Ascending aorta (tissue), 2 donors: ENCODE results near the gene OXLD1. TPM values are rescaled to one million over a fixed set of nuclear protein-coding genes. Genes with fewer than 3 reads are reported as not detected.

ENCODE experiments used
- DNase-seq, 2 donors: peaks; one replicate each; pipeline ENCODE4 v3.0.0-alpha.2; 2019; ENCODE audit warnings: low spot score in 2 of 2
- H3K27ac ChIP-seq, 2 donors: fragments of 200-600 bp; sonication (generic); one replicate each; pipeline ENCODE4 v1.5.1; 2016 to 2017; ENCODE audit warnings: mild to moderate bottlenecking in 1 of 2
- H3K27me3 ChIP-seq: fragments of 200-600 bp; sonication (generic); one replicate; pipeline ENCODE4 v1.5.1; 2017
- H3K36me3 ChIP-seq, 2 donors: fragments of 200-600 bp; sonication (generic); one replicate each; pipeline ENCODE4 v1.5.1; 2016
- H3K4me1 ChIP-seq, 2 donors: fragments of 200-600 bp; sonication (generic); one replicate each; pipeline ENCODE4 v1.5.1; 2016 to 2017; ENCODE audit warnings: mild to moderate bottlenecking in 1 of 2
- H3K4me3 ChIP-seq, 2 donors: fragments of 200-600 bp; sonication (generic); one replicate each; pipeline ENCODE4 v1.5.1; 2016 to 2017; ENCODE audit warnings: mild to moderate bottlenecking in 1 of 2
- H3K9me3 ChIP-seq, 2 donors: fragments of 200-600 bp; sonication (generic); one replicate each; pipeline ENCODE4 v1.5.1; 2016
- intact Hi-C: fragments of 100-400 bp; cut with DNase I; formaldehyde crosslinking; loops from one replicate; pipeline ENCODE4 v1.15.1; 2023
- total RNA-seq: library from RNA; depleted of rRNA; stranded (reverse); fragments of >200 nt; gene quantifications from one replicate; pipeline ENCODE4 v1.1.0, GENCODE V29; 2016
- TF ChIP-seq, protein P1 (sequence below), 3 experiments: fragments of 200-600 bp in 2 of 3; fragments of 450-650 bp in 1 of 3; sonication (generic) in 2 of 3; IDR thresholded peaks; one replicate each; pipeline ENCODE4 v1.5.1; 2016 to 2019; ENCODE audit warnings: antibody characterized with exemption in 3 of 3, mild to moderate bottlenecking in 1 of 3, moderate library complexity in 1 of 3

OXLD1 gene
- total RNA-seq, 1 donor from 2014 or later = 96.1 TPM

DNA sequence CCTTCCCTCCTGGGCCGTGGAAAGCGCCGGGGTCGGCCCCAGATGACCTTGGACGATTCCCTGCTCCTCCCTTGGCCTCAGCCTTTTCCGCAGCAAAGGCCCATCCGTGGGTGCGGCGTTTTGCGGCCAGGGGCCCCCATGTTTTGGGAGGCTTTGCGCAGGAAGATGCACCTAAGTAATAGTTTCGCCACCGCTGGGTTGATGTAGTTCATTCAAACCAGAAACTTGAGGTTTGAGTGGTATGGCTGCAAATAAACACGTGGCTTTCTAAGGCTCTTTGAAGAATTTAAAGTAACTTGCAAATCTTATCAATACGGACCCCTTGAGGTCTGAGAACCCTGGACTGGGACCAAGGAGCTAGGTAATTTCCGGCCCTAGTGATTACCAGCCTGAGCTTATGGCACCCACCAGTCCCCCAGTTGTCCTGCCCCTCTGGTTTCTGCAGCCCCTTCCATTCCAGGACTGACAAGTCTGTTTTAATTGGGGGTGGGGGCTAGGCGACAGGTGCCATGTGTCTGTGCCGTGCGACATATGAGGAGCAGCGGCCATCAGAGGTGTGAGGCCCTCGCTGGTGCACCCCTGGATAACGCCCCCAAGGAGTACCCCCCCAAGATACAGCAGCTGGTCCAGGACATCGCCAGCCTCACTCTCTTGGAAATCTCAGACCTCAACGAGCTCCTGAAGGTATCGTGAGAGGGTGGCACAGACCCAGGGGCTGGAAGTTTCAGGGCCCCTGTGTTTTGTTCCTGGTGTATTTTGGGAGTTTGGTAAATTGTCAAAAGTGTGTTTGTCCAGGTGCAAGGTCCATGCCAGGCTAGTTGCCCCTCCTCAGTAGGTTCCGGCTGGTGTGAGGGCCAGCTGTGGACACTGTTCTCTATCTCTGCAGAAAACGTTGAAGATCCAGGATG, 37.6 kb upstream of the OXLD1 start:
- H3K4me3 ChIP-seq = peak overlapping the region; percentile 76 to 83
- H3K27ac ChIP-seq = peak overlapping the region; percentile 87 to 96
- H3K9me3 ChIP-seq = no peaks in the 10 kb centered on the region
- H3K36me3 ChIP-seq = peaks cover 39 to 41% of the 10 kb centered on the region in 2 donors
- peaks cover 19 to 20% of the 10 kb centered on the region in 2 donors for H3K4me1 ChIP-seq
- no peak for DNase-seq
- intact Hi-C loops = loop anchor here (1.0 to 5.0 kb wide), 3 partner anchors 21 to 223 kb away; partner anchors contain the start of genes ARL16, MAFG, NPLOC4 and TSPAN10
- TF ChIP-seq, protein P1, sequence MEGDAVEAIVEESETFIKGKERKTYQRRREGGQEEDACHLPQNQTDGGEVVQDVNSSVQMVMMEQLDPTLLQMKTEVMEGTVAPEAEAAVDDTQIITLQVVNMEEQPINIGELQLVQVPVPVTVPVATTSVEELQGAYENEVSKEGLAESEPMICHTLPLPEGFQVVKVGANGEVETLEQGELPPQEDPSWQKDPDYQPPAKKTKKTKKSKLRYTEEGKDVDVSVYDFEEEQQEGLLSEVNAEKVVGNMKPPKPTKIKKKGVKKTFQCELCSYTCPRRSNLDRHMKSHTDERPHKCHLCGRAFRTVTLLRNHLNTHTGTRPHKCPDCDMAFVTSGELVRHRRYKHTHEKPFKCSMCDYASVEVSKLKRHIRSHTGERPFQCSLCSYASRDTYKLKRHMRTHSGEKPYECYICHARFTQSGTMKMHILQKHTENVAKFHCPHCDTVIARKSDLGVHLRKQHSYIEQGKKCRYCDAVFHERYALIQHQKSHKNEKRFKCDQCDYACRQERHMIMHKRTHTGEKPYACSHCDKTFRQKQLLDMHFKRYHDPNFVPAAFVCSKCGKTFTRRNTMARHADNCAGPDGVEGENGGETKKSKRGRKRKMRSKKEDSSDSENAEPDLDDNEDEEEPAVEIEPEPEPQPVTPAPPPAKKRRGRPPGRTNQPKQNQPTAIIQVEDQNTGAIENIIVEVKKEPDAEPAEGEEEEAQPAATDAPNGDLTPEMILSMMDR (IDR thresholded peaks at IDR 0.05) = no peak
- no peaks in the 10 kb centered on the region for H3K27me3 ChIP-seq

DNA sequence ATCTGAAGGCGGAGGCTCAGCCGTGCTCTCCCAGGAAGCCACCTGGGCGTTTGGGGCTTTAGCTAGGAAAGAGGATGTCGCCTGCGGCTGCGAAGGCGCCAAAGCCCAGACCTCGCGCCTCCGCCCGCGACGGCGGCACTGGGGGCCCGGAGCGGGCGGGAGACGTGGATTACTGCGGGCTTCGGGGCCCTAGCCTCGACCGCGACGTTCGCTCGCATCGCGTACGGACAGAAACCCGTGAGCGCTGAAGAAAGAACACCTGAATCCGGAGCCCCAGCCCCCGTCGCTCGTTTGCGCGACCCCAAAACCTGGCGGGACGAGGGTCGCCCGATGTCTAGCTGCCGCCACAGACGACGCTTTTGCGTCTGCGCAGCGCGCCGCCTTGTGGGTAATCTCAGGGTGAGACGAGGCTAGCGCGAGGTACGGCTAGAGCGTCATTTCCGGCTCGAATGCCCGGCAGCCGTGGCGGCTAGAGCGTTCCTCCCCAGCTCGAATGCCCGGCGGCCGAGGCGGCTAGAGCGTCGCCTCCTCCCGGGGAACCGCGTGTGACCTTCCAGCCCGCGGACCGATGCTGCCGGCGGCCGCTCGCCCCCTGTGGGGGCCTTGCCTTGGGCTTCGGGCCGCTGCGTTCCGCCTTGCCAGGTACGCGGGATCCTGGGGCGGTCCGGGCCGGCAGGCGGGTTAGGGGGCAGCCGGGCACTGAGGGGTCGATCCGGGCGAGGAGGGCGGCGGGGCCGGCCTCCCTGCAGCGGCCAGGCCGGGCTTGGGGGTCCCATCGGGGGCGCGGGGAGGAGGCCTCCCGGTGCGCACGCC, 36.7 kb upstream of the OXLD1 start, which contains the start of gene MRPL12:
TSS of gene MRPL12 (plus strand) at position 434 of the 813 bp plus-strand sequence. CDS start at position 569, 135 bp downstream.
- peak; percentile 57 to 94 for DNase-seq
- Histone ChIP-seq H3K4me3 (peak within 1 kb of the TSS; percentile 76 to 83), H3K9me3 (no peaks in the 10 kb centered on the region), H3K27me3 (no peaks in the 10 kb centered on the region), H3K27ac (peak within 1 kb of the TSS; percentile 87 to 96), H3K4me1 (peaks cover 19 to 20% of the 10 kb centered on the region in 2 donors), H3K36me3 (peaks cover 46 to 48% of the 10 kb centered on the region in 2 donors)
- TF ChIP-seq, protein P1 (IDR thresholded peaks at IDR 0.05) = peak in 2 of 3 experiments; percentile 20 to 51
- intact Hi-C loops = loop anchor here (1.0 to 5.0 kb wide), 3 partner anchors 20 to 224 kb away; partner anchors contain the start of genes ARL16, MAFG, NPLOC4 and TSPAN10

DNA sequence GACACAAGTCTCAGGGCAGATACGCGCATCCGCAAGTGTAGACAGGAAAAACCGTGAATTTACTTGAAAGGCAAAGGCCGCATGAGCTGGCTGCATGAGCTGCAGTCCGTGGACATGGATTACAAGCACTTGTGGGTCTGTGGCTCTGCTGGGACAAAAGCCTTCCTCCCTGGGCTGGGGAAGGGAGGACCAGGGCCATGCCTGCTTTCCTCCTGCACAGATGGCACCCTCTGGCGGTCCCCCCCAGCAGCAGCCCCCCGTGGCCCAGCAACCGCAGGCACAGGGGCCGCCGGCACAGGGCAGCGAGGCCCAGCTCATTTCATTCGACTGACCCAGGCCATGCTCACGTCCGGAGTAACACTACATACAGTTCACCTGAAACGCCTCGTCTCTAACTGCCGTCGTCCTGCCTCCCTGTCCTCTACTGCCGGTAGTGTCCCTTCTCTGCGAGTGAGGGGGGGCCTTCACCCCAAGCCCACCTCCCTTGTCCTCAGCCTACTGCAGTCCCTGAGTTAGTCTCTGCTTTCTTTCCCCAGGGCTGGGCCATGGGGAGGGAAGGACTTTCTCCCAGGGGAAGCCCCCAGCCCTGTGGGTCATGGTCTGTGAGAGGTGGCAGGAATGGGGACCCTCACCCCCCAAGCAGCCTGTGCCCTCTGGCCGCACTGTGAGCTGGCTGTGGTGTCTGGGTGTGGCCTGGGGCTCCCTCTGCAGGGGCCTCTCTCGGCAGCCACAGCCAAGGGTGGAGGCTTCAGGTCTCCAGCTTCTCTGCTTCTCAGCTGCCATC, 35.1 kb upstream of the OXLD1 start:
- Histone ChIP-seq H3K4me3 (peak overlapping the region; percentile 76 to 83), H3K27me3 (no peaks in the 10 kb centered on the region), H3K4me1 (peaks cover 19 to 20% of the 10 kb centered on the region in 2 donors), H3K27ac (no peak overlapping the region), H3K9me3 (no peaks in the 10 kb centered on the region), H3K36me3 (peaks cover 44 to 48% of the 10 kb centered on the region in 2 donors)
- intact Hi-C loops = loop anchor here (2.0 to 5.0 kb wide), 2 partner anchors 64 to 225 kb away; partner anchors contain the start of genes MAFG, NPLOC4 and TSPAN10
- TF ChIP-seq, protein P1 (IDR thresholded peaks at IDR 0.05) = no peak
- no peak for DNase-seq

DNA sequence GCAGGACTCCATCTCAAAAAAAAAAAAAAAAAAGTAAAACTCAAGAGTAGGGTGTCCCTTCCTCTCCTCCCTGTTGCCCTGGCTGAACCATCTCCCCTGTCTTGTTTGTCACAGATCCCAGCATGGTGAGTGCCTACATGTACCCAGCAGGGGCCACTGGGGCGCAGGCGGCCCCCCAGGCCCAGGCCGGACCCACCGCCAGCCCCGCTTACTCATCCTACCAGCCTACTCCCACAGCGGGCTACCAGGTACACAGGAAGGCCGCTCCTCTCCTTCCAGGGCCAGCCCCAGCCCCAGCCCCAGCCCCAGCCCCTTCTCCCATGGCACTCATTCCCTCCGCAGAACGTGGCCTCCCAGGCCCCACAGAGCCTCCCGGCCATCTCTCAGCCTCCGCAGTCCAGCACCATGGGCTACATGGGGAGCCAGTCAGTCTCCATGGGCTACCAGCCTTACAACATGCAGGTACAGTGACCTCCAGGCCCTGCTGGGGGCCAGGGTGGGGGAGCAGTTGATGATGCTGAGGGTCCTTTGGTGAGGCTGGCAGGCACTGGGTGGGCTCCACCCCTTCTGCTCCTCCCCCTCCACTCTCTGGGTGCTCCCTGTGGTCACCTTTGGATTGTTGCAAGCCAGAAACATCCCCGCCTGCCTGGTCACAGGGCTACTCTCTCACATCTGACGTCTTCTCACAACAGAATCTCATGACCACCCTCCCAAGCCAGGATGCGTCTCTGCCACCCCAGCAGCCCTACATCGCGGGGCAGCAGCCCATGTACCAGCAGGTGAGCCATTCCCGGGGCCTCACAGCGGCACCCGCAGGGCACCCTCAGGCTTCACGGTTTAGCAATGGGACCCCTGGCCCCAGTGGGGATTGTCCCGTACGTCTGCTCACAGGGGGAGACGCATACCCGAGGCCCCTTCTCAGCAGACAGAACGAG, 34.2 kb upstream of the OXLD1 start:
- no peak overlapping the region for H3K27ac ChIP-seq
- TF ChIP-seq, protein P1 (IDR thresholded peaks at IDR 0.05) = no peak
- H3K9me3 ChIP-seq = no peaks in the 10 kb centered on the region
- no peak overlapping the region for H3K4me3 ChIP-seq
- DNase-seq = no peak
- H3K36me3 ChIP-seq = peaks cover 47 to 57% of the 10 kb centered on the region in 2 donors
- peaks cover 19 to 20% of the 10 kb centered on the region in 2 donors for H3K4me1 ChIP-seq
- intact Hi-C loops = loop anchor here (5.0 kb wide), 1 partner anchor 63 kb away; the partner anchor contains the start of genes NPLOC4 and TSPAN10
- no peaks in the 10 kb centered on the region for H3K27me3 ChIP-seq
